Frontal cortex (tissue), 4 donors: ENCODE results near the gene ST3GAL4. TPM values are rescaled to one million over a fixed set of nuclear protein-coding genes. Genes with fewer than 3 reads are reported as not detected.
"Not testable (repeated sequence)": the region's sequence is repeated elsewhere in the genome, so short reads cannot be mapped to it uniquely, and the experiment has no call there.

Source experiments
- DNase-seq, 2 donors: peaks; one replicate each; pipeline ENCODE4 v3.0.0; 2012; ENCODE audit warnings: low spot score in 2 of 2
- FAIRE-seq: peaks from 2 replicates; lab custom pipeline; 2012; peaks lifted over from hg19 to GRCh38; lab: Jason Lieb, UNC
- total RNA-seq: library from RNA; depleted of rRNA; stranded (reverse); fragments of >200 nt; gene quantifications from one replicate; pipeline ENCODE4 v1.2.3, GENCODE V29; 2014
- donor health status: control.
- donor health status: control.
- donor health status: control.

ST3GAL4 gene
- total RNA-seq, 1 donor from 2014 or later = 15.9 TPM

DNA sequence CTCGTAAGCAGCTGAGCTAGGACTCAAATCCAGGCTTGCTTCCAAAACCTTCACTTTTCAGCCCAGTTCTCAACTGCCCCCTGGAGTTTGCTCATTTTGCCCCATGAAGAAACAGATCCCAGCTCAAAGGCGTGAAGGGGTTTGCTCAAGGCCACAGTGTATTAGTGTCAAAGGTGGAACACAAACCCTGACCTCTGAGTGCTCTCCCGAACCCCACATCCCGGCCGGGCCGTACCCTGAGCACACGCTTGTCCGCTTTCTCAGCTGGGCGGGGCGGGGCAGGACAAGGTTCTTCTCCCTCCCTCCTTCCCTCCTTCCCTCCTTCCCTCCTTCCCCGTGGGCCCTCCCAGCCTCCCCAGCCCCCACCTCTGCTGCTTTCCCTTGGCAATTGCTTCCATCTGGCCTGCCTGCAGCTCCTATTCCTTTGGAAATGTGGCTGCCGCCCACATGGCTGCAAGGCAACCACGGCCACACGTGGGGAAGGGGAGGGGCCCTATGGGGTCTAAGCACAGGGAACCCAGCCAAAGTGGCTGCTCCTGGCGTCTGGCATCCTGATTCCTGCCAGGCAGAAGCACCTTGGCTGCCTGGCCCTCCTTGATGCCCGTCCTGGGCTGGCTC is 4.1 kb downstream of the ST3GAL4 start:
- DNase-seq (peak in 1 of 2 donors; percentile 65), FAIRE-seq (no peak)

DNA sequence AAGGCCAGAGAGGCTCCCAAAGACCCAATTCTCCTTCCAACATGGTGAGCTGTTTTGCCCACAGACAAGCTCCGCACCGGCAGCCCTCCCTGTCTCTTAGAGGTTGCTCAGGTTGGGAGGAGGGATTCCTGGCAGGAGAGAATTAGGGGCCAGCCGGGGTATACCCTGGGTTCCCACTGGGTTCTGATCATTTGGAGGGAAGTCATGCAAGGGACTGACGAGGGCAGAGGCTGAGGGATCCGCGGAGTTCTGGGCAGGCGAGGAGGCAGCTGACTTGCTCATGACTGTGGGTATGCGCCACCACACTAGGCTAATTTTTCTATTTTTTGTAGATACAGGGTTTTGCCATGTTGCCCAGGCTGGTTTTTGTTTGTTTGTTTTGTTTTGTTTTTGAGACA is 4.6 kb downstream of the ST3GAL4 start:
- DNase-seq = no peak

DNA sequence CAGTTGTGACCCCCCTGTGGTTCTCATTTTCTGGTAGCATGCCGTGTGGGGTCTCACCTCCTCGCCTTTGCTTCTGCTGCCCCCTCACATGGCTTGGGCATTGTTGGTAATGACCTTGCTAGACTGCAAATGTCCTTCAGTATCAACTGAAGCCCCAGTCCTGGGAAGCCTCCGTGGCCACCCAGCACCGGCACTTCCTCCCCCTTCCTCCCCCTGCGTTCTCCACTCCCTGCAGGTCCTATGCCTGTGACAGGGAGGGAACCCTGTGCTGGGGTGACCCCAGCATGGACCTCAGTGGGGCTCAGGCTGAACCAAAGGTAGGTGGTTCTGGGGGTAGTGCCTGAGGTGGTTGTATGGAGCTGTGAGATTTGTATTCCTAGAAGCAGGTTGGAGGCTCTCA is 5.9 kb downstream of the ST3GAL4 start:
- FAIRE-seq = no peak
- no peak for DNase-seq

More for the DNA sequence above, 4.6 kb downstream of the ST3GAL4 start:
- FAIRE-seq = no peak

DNA sequence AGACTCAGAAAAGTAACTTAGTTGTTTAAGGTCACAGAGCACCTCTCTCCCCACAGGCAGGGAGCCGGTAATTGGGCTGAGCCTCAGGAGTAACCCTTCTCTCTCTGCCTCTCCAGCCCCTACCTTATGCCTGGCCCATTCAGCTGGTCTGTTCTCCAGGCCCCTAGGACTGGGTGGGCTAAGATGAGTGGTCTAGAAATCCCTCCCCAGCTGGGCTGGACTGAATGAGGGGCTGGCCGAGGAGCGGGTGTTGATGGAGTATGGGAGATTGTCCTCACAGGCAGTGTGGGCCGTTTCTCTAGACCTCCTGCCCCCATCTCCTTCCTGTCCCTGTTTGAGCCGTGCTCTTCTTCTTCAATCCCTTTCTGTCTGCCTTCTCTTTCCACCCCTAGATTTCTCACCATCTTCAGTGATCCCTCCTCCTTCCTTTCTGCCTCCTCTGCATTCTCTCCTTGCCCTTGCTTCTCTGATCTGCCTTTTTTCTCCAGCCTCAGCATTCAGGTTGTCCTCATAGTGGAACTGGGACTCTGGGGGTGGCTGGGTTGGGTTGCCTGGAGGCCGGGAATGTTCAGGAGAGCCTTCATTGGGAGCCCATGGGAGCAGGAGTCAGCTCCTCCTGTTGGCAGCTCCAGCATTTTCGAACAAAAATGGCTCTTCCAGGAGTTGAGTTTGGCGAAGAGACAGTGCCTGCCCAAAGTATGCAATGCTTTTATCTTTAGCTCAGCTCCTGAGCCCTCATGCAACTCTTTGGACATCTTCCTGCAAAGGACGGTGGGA is 7.6 kb downstream of the ST3GAL4 start:
- no peak for DNase-seq
- no peak for FAIRE-seq

DNA sequence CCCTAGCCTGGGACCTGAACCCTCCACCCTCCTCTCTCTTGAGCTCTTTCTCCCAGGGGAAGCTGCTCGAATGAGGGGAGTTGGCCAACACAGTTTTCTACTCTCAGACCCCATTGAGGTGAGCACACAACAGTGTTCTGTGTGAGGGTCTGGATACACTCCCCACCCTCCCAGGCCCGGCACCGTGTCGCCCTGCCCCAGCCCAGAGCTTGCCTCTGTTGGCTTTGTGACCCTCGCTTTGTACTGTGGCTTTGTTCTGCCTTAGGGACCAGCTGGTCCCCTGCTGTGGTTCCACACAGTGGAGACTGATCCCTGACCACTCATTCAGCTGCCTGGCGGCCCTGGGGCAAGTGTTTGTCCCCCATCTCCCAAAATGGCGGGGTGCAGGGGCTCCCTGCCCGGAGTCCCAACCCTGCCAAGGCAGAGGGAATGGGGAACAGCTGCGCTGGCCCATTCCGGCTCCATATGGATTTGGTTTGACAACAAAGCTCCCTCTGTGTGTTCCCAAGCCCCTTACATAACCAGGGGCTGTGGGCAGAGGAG is 8.3 kb downstream of the ST3GAL4 start:
- FAIRE-seq (no peak), DNase-seq (peak in 1 of 2 donors; percentile 46)

DNA sequence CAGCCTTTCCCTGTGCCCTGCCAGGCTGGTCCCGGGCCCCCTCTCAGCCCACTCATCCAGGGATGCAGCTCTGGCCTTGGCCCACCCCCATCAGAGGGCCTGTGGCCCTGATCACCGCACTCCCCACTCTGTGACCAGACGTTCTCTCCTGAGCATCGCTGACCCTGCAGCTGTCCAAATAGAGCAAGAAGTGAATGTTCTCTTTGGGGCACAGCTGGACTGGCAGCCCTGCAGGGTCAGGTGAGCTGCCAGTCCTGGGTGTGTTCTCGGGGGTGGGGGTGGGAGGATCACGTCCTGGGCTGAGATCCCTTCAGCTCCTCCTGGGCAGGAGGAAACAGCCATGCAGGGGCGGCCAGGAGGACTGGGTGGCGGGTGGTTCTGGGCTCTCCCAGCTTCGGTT is 9.2 kb downstream of the ST3GAL4 start:
- DNase-seq, FAIRE-seq: not testable (repeated sequence)

DNA sequence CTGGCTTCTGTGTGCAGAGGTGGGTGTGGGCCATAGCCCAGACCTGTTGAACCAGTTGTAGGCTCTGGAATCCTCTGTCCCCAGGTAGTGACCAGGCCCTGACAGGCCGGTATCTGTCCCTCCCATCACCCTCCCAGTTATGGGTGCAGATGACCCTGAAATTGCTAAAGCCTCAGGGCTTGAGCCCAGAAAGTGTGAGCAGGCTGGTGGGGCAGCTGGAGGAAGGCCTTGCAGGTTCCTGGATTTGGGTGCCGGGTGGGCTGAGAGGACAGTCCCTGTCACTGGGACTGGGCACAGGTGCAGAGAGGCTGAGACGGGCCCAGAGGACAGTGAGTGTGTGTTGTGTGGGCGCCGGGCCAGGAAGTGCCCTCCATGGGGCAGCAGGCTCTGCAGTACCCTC is 10.0 kb downstream of the ST3GAL4 start:
- not testable (repeated sequence) for DNase-seq

DNA sequence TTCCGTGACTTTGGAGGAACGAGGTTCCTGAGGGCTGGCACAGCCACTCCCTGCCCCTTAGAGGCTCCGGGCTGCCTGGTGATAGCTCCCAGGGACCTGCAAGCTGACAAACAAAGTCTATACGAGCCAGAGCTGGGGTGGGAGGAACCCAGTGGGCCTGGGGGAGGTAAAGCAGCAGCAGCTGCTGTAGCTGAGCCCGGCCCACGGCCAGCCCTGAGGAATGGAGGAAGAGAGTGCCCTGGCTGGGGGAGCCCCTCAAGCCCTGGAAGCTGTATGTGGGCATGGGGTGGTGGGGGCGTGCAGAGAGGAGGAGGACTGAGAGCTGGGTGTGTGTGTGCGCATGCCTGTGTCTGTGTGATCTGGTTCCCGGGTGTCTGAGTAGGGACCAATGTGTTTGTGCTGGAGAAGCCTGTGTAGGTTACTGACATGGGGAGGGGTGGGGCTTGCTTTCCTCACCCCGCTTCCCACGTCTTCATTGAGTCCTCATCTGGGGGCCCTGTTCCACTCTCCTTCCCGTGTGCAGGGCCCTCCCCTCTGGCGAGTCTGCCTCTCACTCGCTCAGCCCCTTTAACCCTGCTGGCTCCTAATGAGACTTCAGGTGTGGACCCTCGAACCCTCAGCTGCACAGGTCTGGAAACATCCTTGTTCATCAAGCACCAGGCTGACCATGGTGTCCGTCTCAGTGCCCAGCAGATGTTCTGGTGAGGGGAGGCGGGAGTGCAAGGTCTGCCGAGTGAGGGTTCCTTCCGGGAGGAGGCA is 10.8 kb downstream of the ST3GAL4 start:
- DNase-seq (no peak), FAIRE-seq (no peak)

More for the DNA sequence above, 10.0 kb downstream of the ST3GAL4 start:
- FAIRE-seq = not testable (repeated sequence)

DNA sequence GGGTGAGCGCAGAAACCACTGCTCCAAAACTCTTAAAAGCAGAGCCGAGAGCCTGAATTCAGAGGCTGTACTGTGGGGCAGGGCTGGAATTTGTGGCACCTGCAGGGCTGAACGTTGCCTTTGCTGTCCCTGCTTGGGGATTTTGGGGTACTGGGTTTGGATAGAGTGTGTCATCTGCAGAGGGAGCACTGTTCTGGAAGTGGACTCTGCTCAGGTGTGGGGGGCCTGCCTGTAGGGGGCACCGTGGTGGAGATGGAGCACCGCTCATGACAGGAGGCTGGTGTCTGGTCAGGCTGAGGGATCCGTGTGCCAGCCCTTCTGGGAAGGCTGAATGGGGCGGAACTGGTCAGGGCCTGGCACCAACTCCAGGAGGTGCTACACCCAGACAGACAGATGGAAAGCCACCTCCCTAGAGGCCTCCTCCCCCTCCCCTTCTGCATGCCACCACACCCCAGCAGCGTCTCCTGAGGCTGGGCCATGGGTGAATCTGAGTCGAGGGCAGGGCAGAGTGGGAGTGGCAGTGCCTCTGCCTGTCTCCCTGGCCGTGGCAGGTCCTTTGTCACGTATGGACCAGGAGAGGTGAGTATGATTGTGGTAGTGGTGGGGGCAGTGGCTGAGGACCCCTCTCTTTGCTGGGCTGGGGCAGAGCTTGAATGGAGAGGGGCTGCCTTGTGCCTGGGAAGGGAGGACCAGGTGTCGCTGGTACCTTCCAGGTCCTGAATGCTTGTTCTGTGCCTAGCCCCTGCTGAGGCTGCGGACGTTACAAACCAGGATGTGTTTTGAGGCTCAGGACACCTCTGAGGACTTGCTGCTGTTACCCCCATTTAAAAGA is 11.6 kb downstream of the ST3GAL4 start:
- DNase-seq, FAIRE-seq: not testable (repeated sequence)

DNA sequence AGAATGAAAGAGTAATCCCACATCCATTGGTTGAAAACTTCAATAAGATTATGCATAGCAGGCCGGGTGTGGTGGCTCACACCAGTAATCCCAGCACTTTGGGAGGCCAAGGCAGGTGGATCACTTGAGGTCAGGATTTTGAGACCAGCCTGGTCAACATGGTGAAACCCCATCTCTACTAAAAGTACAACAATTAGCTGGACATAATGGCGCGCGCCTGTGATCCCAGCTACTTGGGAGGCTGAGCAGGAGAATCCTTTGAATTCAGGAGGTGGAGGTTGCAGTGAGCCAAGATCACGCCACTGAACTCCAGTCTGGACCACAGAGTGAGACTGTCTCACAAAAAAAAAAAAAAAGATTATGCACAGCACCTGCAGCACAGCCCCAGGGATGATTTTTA is 12.3 kb downstream of the ST3GAL4 start:
- DNase-seq, FAIRE-seq: not testable (repeated sequence)

DNA sequence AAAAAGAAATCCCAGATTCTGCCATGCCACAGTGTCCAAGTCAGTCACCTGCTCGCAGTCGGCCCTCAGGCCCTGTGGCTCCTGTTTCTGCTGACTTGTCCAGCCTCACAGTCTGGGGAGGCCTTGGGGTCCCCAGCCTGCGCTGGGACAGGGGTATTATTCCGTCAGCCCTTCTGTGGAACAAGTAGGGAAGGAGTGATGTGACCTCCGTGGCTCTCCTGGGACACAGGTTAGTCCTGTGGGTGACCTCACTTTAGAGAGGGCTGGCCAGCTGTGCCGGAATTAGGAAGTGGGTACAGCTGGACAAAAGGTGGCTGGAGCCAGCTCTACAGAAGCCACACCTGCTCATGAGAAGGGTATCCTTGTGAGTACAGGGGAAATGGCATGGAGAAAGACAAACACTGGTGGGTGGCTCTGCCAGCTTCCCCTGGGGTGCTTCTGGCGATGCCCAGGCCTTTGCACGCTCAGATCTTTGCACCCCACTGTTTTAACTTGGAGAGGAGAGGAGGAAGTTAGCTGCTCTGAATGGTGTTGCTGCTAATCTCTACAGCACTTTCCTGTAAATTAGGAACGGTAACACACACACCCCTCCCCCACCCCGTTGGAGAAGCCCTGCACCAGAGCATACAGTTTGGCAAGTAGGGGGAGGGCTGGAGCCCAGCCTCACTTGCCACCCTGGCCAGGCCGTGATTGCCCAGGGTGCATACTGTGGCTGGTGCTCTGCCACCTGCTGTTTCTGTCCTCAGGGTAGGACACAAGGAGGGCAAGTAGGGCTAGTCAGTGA is 13.0 kb downstream of the ST3GAL4 start:
- DNase-seq, FAIRE-seq: not testable (repeated sequence)

DNA sequence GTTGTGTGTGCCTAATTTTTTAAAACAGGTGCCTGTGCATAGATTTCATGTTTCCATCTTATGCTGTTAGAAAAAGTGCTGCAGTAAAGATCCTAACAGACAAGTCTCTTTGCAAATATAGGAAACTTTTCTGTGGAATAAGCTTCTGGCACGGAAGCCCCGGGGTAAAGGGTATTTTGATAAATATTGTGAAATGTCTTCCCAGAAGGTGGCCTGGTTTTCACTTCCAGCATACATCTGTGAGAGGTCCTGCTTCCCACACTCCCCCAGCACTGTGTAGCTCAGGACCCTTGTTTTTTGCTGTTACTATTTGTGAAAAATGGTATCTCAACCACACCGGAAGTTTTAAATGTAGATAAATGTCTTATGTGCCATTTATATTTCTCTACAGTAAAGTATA is 14.5 kb downstream of the ST3GAL4 start:
- no peak for FAIRE-seq

DNA sequence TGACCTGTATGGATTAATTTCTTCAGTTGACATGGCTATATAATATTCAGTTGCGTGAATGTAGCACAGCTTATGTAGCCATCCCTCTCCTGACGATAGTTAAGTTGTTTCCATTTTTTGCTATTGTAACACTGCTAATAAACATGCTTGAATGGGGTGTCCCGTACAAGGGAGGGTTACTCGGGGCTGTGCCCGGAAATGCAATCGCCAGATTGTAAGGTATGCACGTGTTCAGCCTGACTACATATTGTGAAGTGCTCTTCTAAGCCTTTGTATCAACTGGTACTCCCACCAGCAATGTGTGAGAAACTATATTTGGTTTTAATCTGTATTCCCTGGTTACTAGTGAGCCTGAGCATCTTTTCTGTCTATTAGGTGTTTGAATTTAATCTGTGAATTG is 16.1 kb downstream of the ST3GAL4 start:
- FAIRE-seq (no peak), DNase-seq (no peak)

More for the DNA sequence above, 14.5 kb downstream of the ST3GAL4 start:
- DNase-seq = no peak

DNA sequence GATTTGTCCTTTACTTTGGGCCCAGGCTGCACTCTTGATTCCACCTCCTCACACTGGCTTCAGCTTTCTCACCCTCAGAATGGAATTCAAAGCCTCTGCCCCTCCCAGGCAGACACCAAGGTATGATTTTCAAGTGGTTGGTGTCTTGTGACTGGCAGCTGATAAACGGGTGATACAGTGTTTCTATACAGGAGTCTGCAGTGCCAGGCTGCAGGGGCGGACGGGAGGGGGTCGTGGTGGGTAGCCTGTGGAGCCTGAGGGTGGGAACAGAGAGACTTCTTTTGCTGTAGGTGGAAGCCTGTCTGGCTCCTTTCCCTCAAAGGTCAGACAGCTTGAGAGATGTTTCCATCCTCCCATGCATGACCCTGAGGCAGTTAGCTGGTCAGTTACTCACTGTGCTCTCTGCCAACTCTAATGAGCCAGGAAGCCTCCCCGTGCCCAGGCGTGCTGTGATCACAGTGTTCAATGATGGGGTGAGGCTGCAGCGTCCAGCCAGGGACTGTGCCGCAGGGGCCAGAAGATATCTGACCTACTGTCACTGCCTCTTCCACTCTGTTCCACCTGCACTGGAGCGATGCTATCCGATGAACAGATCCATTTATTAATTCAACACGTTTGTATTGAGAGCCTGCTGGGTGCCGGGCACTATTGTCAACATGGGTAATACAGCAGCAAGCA is 18.0 kb downstream of the ST3GAL4 start:
- not testable (repeated sequence) for FAIRE-seq, DNase-seq

DNA sequence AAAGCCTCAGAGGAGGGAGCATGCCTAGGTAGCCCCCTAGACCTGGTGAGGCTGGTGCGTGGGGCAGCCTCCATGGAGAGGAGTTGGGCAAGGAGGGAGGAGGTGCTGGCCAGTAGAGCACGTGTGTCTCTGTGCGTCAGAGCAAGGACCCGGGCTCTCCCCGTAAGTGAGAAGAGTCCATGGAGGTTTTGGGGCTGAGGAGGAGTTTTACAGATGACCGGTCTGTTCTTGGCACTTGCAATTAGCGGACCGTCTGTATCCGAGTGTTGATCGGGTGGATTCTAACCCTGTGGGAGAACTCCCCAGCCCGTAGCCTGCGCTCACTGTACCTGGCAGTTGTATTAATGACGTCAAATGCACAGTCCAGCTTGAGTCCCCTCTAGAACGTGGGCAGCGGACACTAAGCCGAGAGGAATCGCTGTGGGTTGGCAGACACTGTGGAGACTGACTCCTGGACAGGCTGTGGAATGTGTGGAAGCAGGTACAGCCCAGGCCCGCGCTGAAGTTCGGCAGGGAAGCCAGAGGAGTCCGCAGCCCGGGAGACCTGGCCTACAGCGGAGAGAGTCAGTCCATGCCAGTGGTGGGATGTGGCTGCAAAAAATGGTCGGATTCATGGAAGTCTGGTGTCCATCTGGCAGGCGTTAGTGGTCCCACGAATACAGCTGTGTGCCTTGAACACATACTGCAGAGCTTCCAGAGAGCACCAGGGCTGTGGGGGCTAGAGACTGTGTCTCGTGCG is 19.2 kb downstream of the ST3GAL4 start:
- DNase-seq, FAIRE-seq: not testable (repeated sequence)

DNA sequence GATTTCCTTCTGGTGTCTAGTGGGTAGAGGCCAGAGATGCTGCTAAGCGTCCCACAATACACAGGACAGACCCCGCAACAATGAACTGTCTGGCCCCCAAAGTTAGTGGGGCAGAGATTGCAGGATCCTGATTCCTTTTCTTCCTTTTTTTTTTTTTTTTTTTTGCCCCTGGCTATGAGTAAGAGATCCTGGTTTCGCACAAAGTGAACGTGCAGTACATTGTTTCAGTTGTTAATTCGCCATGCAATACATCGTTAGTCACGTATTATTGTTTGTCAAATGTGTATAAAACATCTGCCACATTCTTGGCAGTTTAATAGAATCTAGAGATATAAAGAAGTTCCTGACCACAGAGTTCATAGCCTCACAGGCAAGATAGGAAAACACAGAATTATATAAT is 20.2 kb downstream of the ST3GAL4 start:
- no peak for FAIRE-seq
- DNase-seq = no peak

DNA sequence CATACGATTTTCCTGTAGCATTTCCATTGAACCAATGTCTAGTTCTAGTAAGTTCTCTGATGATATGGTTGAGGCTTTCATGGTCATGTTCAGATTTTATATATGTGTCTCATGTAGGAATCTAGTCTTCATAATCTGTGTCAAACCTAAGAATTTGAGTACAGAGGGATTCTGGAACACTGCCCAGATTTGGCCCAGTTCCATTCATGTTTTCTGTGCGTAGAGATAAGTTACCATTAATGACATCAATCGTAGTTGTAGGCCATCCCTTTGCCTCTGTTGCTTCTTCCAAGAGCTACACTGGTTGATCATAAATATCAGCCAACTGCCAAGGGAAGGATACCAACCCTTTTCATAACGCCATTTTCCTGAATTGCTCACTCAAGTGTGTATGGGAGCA is 23.3 kb downstream of the ST3GAL4 start:
- DNase-seq (no peak), FAIRE-seq (no peak)
